ENCODE data around the gene GUCY2F. TPM values are rescaled to one million over a fixed set of nuclear protein-coding genes. Genes with fewer than 3 reads are reported as not detected.

Gene GUCY2F
- total RNA-seq: under 0.01 TPM in 1 of 2 replicates, not detected in the other

GRCh38 chrX:109481986-109482385 lies at the start of gene GUCY2F:
GUCY2F (minus strand) TSS chrX:109482086; CDS start chrX:109475936, 6,150 bp downstream.

Other genes starting within 250 kb of the GUCY2F start
- gene NXT2, start 54.8 kb upstream of the GUCY2F start, total RNA-seq: 5.9 and 7.7 TPM in 2 replicates
- under 0.01 and 0.38 TPM in 2 replicates for gene KCNE5, start 143.1 kb upstream of the GUCY2F start, total RNA-seq

All from vein endothelial cell (primary cell).